Muscle layer of duodenum (tissue), 2 donors: ENCODE results near the gene ERC1.
"Not testable (repeated sequence)": the region's sequence is repeated elsewhere in the genome, so short reads cannot be mapped to it uniquely, and the experiment has no call there.

Experiments used
- H3K27ac ChIP-seq: one replicate; pipeline ENCODE4 v1.7.0; 2013; ENCODE audit warnings: mild to moderate bottlenecking, low read length
- H3K27me3 ChIP-seq: one replicate; pipeline ENCODE4 v1.7.0; 2013; ENCODE audit warnings: low read depth, mild to moderate bottlenecking, control low read depth, low read length
- H3K36me3 ChIP-seq, 2 donors: one replicate each; pipeline ENCODE4 v1.7.0; 2013; ENCODE audit warnings: low read length in 2 of 2, control low read depth in 1 of 2, mild to moderate bottlenecking in 1 of 2; ENCODE audit not compliant: insufficient read depth in 2 of 2, control insufficient read depth in 1 of 2
- H3K4me1 ChIP-seq, 2 donors: one replicate each; pipeline ENCODE4 v1.7.0; 2013; ENCODE audit warnings: low read length in 2 of 2, mild to moderate bottlenecking in 2 of 2, control low read depth in 1 of 2, moderate library complexity in 1 of 2; ENCODE audit not compliant: insufficient read depth in 2 of 2, control insufficient read depth in 1 of 2
- H3K4me3 ChIP-seq, 2 donors: one replicate each; pipeline ENCODE4 v1.7.0; 2013; ENCODE audit warnings: low read length in 2 of 2, low read depth in 1 of 2, mild to moderate bottlenecking in 1 of 2
- H3K9me3 ChIP-seq, 2 donors: one replicate each; pipeline ENCODE4 v1.7.0; 2013; ENCODE audit warnings: low read length in 2 of 2, control low read depth in 1 of 2, mild to moderate bottlenecking in 1 of 2; ENCODE audit not compliant: control insufficient read depth in 1 of 2
- donor health status: healthy.

The ERC1 gene

DNA sequence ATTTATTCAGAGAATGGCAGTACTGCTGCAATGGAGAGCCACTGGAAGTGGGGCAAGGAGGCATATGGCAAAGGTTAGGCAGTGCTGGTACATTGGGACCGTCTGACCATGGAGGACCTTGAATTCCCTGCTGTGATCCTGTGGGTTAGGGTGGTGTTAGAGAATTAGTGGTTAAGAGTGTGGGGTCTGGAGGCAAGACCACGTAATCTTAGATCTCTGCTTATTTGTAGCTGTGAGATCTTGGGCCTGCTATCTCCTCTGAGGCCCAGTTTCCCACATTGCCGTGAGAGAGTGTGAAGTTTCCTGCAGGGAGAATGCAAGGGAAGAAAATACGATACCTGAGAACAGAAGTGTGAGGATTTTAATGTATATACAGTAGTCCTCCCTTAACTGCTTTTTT, 147.7 kb downstream of the ERC1 start:
- Histone ChIP-seq H3K27me3 (no peaks in the 10 kb centered on the region), H3K27ac (no peak overlapping the region), H3K9me3 (no peaks in the 10 kb centered on the region), H3K36me3 (no peaks in the 10 kb centered on the region), H3K4me1 (no peaks in the 10 kb centered on the region), H3K4me3 (no peak overlapping the region)

DNA sequence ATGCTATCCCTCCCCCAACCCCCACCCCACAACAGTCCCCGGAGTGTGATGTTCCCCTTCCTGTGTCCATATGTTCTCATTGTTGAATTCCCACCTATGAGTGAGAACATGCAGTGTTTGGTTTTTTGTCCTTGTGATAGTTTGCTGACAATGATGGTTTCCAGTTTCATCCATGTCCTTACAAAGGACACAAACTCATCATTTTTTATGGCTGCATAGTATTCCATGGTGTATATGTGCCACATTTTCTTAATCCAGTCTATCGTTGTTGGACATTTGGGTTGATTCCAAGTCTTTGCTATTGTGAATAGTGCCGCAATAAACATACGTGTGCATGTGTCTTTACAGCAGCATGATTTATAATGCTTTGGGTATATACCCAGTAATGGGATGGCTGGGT, 155.7 kb downstream of the ERC1 start:
- H3K4me1 ChIP-seq, H3K4me3 ChIP-seq, H3K27me3 ChIP-seq, H3K9me3 ChIP-seq, H3K27ac ChIP-seq, H3K36me3 ChIP-seq: not testable (repeated sequence)

DNA sequence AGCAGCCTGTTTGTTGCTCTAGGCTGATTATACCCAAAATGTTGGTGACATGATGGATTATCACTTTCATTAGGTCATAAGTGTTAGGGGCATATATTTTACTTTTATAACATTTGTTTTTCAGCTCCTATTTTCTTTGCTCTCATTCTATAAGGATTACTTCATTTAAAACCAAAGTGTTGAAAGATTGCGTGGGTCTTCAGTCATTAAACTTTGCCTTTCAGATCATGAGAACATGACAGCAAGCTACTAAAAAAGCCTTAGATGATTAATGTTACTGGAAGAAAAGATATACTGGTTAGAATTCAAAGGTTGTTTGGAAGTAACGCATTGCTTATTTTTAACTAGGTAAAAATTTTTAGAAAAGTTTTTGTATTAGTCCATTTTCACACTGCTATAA, 156.8 kb downstream of the ERC1 start:
- Histone ChIP-seq H3K4me1 (no peaks in the 10 kb centered on the region), H3K27me3 (no peaks in the 10 kb centered on the region), H3K36me3 (peaks cover 0 to 3% of the 10 kb centered on the region in 2 donors), H3K9me3 (no peaks in the 10 kb centered on the region), H3K27ac (no peak overlapping the region), H3K4me3 (no peak overlapping the region)

DNA sequence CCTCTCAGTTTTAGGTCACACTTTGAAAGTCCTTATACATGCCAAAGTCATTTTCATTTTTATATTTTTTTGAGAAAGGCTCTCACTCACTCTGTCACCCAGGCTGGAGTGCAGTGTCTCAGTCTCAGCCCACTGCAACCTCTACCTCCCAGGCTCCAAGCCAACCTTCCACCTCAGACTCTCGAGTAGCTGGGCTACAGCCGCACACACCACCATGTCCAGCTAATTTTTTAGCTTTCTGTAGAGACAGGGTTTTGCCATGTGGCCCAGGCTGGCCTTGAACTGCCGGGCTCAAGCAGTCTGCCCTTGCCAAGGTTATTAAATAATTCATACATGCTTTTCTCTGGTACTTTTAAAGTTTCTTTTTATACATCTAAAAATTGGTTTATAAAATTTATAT, 166.0 kb downstream of the ERC1 start:
- Histone ChIP-seq H3K36me3 (no peaks in the 10 kb centered on the region), H3K4me3 (no peak overlapping the region), H3K27ac (no peak overlapping the region), H3K4me1 (no peaks in the 10 kb centered on the region), H3K27me3 (no peaks in the 10 kb centered on the region), H3K9me3 (no peaks in the 10 kb centered on the region)

DNA sequence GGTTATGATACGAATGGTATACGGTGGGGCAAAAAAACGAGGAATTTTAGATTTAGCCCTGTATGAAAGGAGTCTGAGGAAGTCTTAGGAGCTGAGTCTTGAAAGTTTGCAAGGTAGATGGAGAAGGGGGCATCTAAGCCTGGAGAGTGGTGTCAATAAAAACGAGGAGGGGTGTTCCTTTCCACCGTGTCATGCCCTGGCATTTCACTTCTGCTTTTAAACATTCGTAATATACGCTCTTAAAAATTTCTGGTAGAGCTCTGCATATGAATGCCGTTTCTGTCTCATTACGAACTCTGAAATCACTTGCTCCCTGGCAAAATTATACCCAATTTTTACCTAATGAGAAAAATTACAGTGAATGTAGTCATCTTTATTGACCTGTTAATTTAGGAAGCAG, 170.2 kb downstream of the ERC1 start:
- H3K27me3 ChIP-seq, result no peaks in the 10 kb centered on the region
- no peak overlapping the region for H3K4me3 ChIP-seq
- H3K9me3 ChIP-seq, result no peaks in the 10 kb centered on the region
- H3K4me1 ChIP-seq, result no peaks in the 10 kb centered on the region
- H3K27ac ChIP-seq, result no peak overlapping the region
- H3K36me3 ChIP-seq, result no peaks in the 10 kb centered on the region

DNA sequence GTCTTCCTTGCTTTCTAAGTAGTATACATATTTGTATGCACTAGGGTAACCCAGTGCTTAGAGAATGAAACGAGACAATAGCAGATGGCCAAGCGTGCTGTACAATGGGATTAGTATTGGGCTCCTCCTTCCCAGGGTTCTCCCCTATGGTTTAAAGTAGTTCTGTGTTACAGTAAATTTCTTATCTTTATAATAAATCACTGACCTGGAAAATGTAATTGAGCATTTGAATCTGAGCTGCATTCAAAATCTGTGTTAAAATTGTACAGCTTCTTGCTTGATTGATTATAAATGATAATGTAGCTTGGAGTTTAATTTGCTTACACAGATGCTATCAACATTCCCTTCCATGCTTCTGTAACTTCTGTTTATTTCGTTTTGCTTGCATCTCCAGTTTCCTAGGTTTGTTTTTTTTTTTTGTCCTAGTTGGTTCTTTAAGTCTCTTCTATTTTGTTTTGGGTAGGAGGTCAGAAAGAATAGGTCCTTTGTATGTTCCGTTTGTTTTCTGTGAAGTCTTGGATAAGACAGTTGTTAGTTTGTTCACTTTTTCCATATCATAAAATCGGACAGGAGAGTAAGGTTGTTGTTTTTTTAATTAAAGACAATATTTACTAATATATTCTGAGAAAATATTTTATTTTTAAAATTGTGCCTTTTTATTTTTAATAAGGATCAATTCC, 171.2 kb downstream of the ERC1 start:
- no peak overlapping the region for H3K4me3 ChIP-seq
- H3K27ac ChIP-seq, result no peak overlapping the region
- no peaks in the 10 kb centered on the region for H3K36me3 ChIP-seq
- no peaks in the 10 kb centered on the region for H3K4me1 ChIP-seq
- H3K27me3 ChIP-seq, result no peaks in the 10 kb centered on the region
- H3K9me3 ChIP-seq, result no peaks in the 10 kb centered on the region

DNA sequence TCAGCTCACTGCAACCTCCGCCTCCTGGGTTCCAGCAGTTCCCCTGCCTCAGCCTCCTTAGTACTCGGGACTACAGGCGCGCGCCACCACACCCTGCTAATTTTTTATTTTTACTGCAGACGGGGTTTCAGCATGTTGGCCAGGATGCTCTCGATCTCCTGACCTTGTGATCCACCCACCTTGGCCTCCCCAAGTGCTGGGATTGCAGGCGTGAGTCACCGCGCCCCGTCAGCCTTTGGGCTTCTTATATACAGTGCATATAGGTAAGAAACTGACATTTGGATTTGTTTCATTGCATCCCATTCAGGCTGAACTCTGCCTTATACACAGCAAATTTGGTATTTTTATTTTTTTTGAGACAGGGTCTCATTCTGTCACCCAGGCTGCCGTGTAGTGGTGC, 176.8 kb downstream of the ERC1 start:
- Histone ChIP-seq H3K4me1 (no peaks in the 10 kb centered on the region), H3K4me3 (no peak overlapping the region), H3K27me3 (no peaks in the 10 kb centered on the region), H3K27ac (no peak overlapping the region), H3K9me3 (no peaks in the 10 kb centered on the region), H3K36me3 (peaks cover 0 to 4% of the 10 kb centered on the region in 2 donors)

DNA sequence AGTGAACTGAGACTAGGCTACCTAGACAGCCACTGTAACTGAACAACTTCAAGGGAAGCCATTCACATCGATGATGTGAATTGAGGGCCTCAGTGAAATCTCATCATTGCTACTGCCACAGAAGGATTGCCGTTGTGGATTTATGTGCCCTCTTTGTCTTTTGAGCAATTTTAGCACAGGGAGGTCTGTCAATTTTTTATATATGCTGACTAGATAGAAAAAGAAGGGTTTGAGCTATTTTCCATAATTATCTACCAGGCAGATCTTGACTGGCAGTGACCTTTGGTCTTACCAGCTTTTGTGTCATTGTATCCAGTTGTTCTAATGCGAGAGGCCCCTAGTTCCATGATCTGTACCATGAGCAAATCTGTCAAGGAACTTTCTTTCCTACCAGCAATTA, 179.4 kb downstream of the ERC1 start:
- no peak overlapping the region for H3K27ac ChIP-seq
- H3K9me3 ChIP-seq, result no peaks in the 10 kb centered on the region
- H3K4me3 ChIP-seq, result no peak overlapping the region
- peaks cover 0 to 4% of the 10 kb centered on the region in 2 donors for H3K36me3 ChIP-seq
- H3K27me3 ChIP-seq, result no peaks in the 10 kb centered on the region
- no peaks in the 10 kb centered on the region for H3K4me1 ChIP-seq

DNA sequence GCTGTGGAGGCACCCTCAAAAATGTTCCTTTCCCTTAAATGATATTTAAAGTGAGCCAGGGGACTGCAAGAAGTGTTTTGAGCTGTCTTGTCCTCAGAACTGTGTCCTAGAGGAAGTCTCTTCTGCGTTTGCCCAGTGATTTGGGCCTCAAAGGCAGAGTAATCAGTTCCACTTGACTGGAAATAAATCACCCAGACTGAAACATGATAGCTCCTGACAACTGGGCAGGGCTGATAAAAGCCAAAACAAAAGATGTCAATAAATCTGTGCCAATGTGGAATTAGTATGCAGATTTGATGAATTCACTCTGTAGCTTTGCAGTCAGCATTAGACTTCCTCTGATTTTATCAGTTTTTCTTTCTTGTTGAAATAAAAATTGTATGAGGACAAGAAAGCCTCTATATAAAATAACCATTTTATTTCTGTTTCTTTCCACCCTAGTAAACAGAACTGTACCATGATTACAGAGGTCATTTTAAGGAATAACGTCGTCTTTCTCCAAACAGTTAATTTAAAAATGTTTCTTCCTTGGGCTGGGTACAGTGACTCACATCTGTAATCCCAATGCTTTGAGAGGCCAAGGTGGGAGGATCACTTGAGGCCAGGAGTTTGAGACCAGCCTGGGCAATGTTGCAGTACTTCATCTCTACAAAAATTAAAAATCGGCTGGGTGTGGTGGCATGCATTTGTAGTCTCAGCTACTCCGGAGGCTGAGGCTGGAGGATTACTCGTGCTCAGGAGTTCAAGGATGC, 180.8 kb downstream of the ERC1 start:
- no peak overlapping the region for H3K27ac ChIP-seq
- no peaks in the 10 kb centered on the region for H3K9me3 ChIP-seq
- no peak overlapping the region for H3K4me3 ChIP-seq
- no peaks in the 10 kb centered on the region for H3K4me1 ChIP-seq
- H3K36me3 ChIP-seq, result peaks cover 4 to 5% of the 10 kb centered on the region in 2 donors
- no peaks in the 10 kb centered on the region for H3K27me3 ChIP-seq

DNA sequence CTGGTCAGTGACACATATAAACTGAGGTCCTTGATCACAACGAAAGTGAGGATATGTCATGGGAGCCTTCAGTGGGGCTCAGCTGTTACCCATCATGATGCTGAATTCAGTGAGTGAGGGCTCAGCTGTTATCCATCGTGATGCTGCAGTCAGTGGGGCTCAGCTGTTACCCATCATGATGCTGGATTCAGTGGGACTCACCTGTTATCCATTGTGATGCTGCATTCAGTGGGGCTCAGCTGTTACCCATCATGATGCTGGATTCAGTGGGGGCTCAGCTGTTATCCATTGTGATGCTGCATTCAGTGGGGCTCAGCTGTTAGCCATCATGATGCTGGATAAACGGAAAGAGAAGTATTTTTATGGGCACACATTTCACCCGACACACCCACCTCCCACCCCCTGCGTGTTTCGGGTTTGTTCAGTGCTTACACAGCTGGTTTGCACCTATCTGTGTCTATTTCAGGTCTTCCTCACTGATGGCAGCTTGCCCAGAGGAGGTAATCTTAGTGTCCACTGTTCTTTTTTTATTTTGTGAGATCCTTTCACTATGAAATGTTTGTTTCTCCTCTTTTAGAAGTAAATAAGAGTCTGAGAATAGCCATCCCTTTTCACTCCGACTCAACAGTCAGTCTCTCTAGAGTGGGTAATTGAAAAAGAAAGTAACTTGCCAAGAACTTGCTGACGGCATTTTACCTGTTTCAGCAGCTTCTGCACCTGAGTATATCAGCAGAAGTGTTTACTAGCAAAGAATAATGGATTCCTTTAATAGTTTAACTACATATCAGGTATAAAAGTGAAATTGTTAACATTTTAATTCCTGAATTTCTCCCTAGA, 183.0 kb downstream of the ERC1 start:
- peaks cover under 1 to 6% of the 10 kb centered on the region in 2 donors for H3K36me3 ChIP-seq
- H3K27ac ChIP-seq, result no peak overlapping the region
- no peak overlapping the region for H3K4me3 ChIP-seq
- H3K4me1 ChIP-seq, result no peaks in the 10 kb centered on the region
- H3K27me3 ChIP-seq, result no peaks in the 10 kb centered on the region
- H3K9me3 ChIP-seq, result no peaks in the 10 kb centered on the region

DNA sequence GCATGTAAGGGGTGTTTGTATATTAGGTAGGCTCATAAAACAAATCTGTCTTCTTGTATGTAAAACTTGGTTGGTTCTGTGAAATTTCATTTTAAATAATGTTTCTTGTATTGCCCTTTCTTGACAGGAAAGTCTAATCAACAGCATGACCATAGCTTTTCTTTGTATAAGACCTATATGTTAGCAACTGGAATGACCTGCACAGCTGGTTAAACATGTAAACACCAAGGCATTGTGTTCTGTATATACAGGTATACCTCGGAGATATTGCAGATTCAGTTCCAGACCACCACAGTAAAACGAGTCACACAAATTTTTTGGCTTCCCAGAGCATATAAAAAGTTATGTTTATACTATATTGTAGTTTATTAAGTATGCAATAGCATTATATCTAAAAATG, 183.6 kb downstream of the ERC1 start:
- Histone ChIP-seq H3K27ac (no peak overlapping the region), H3K27me3 (no peaks in the 10 kb centered on the region), H3K36me3 (peaks cover 0 to 6% of the 10 kb centered on the region in 2 donors), H3K4me1 (no peaks in the 10 kb centered on the region), H3K4me3 (no peak overlapping the region), H3K9me3 (no peaks in the 10 kb centered on the region)
